Measurements from ENCODE around the gene MPI. TPM values are rescaled to one million over a fixed set of nuclear protein-coding genes. Genes with fewer than 3 reads are reported as not detected.

Gene MPI
- total and polyA plus RNA-seq, 2 of the 8 experiments (the other 6 are each of a cell fraction or from before 2014, with no cell fraction given) = 31.0 to 74.8 TPM

DNA sequence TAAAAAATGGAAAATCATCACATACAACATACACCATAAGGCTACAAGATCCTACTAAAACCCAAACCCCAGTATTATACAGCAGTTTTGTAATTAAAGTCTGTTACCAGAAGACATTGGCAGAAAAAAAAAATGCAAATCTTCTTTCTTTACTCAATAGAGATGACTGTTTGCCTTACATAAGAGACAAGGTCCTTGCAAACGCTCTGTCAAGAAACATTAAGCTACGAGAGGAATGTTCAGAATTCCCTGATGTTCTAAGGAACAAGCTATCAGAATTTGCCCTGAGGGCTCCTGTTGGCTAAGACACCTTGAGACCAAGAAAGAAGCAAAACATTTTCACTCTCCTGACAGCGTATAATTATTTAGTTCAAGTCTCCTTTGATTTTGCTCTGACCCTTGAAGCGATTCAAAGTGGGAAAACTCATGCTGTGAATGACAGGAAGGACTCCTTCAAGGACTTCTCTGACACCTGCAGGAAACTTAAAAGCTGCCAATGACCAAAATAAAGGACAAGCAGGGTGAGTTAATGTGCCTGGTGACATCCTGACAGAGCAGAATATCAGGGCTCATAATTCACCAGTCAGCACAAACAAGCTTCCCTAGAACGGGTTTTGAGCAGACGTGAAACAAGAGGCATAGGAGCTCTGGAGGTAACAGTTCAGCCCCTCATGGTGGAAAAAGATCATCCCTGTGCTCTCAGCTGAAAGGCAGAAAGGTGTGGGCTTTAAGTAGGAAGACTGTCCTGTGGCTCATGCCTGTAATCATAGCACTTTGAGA lies 19.2 kb upstream of the MPI start:
- Histone ChIP-seq H4K91ac (replicated peaks; ENCODE audit: insufficient read length, low read length) (no peak overlapping the region), H3K4me1 (replicated peaks in 1 of 4; ENCODE audit: control insufficient read depth in 3 of 4, insufficient read depth in 4 of 4, low read length in 3 of 4) (peaks cover 0 to 3% (median 0%) of the 10 kb centered on the region in 4 experiments; a peak in 1 of 7 replicates), H2BK15ac (ENCODE audit: low read length) (no peak overlapping the region), H3K9ac (replicated peaks in 1 of 4; ENCODE audit: extremely low read depth in 1 of 4, low read depth in 3 of 4, low read length in 3 of 4) (peak overlapping the region in 1 of 4 experiments; percentile 18; a peak in 1 of 7 replicates), H3K27ac (ENCODE audit: low read depth, low read length) (no peak overlapping the region), H3K4me3 (ENCODE audit: extremely low read depth in 1 of 4, insufficient read depth in 2 of 4, low read depth in 3 of 4, low read length in 4 of 4) (no peak overlapping the region), H3K79me1 (ENCODE audit: low read depth, low read length) (peaks cover 6% of the 10 kb centered on the region; the same call in 1 of the 2 replicates), H3K18ac (ENCODE audit: extremely low read depth, low read length) (no peak overlapping the region), H2BK20ac (ENCODE audit: low read length) (no peak overlapping the region), H2BK5ac (ENCODE audit: low read depth, low read length) (no peak overlapping the region), H2BK120ac (replicated peaks; ENCODE audit: low read depth, low read length) (no peak overlapping the region), H4K20me1 (replicated peaks in 1 of 2; ENCODE audit: control insufficient read depth in 1 of 2, insufficient read depth in 2 of 2, low read length in 2 of 2) (peaks cover 0 to 7% of the 10 kb centered on the region in 2 experiments), H3K23ac (ENCODE audit: insufficient read length) (no peak overlapping the region), H2BK12ac (ENCODE audit: low read depth, low read length) (no peak overlapping the region), H3K79me2 (ENCODE audit: control insufficient read depth in 1 of 2, insufficient read depth in 2 of 2, low read length in 2 of 2) (peaks cover 0 to 55% of the 10 kb centered on the region in 2 experiments; a peak in 2 of 4 replicates), H3K4ac (replicated peaks; ENCODE audit: insufficient read length, low read depth, low read length) (no peak overlapping the region), H3K4me2 (ENCODE audit: insufficient read depth in 1 of 2, low read depth in 2 of 2, low read length in 2 of 2) (peak overlapping the region in 1 of 2 experiments; percentile 5; a peak in 1 of 4 replicates), H3K56ac (replicated peaks; ENCODE audit: insufficient read length, low read depth, low read length) (no peak overlapping the region), H3K9me3 (ENCODE audit: insufficient read depth in 2 of 2, low read depth in 1 of 2, low read length in 1 of 2) (no peaks in the 10 kb centered on the region), H3K36me3 (ENCODE audit: control insufficient read depth in 2 of 4, insufficient read depth in 4 of 4, low read length in 3 of 4) (no peaks in the 10 kb centered on the region), H2AK5ac (ENCODE audit: low read depth, low read length) (no peak overlapping the region), H4K5ac (ENCODE audit: insufficient read length, low read depth, low read length) (no peak overlapping the region), H3K23me2 (ENCODE audit: low read depth, low read length) (peaks cover 5% of the 10 kb centered on the region; the same call in 1 of the 2 replicates), H3K27me3 (replicated peaks in 1 of 4; ENCODE audit: control insufficient read depth in 3 of 4, extremely low read depth in 1 of 4, insufficient read depth in 3 of 4, low read length in 3 of 4) (no peaks in the 10 kb centered on the region), H4K8ac (ENCODE audit: extremely low read depth, insufficient read depth, low read length) (no peak overlapping the region), H2AFZ (ENCODE audit: low read length) (no peak overlapping the region), H3K14ac (ENCODE audit: insufficient read length) (no peak overlapping the region)
- POLR2A ChIA-PET (ENCODE audit: partially characterized antibody) = interaction anchor here (0.6 to 2.4 kb wide), 13 partner anchors 8 to 112 kb away, joined by 3 to 10 read pairs (median 4); partner anchors contain the start of gene MPI
- 89% methylated on average over 6 of the region's 6 CpGs; no CpG with 5 or more reads in 1 of the 2 experiments for WGBS, 2 experiments (ENCODE audit: extremely low coverage in 1 of 2, insufficient coverage in 1 of 2, insufficient read length in 1 of 2, insufficient replicate concordance in 2 of 2, low coverage in 1 of 2, low lambda C conversion rate in 2 of 2, missing lambda C conversion rate in 1 of 2)
- DNase-seq (ENCODE audit: low read depth in 1 of 2, low spot score in 2 of 2) (no peak), FAIRE-seq (no peak)
- CTCF ChIA-PET (ENCODE audit: partially characterized antibody) = interaction anchor here (0.7 to 2.3 kb wide), 15 partner anchors 10 to 347 kb away, joined by 3 to 16 read pairs (median 3); partner anchors contain the start of gene ULK3
- TF ChIP-seq KDM5A (IDR thresholded peaks at IDR 0.05; ENCODE audit: low read length) (no peak), SUZ12 (IDR thresholded peaks at IDR 0.05; ENCODE audit: low read length) (no peak), BACH1 (IDR thresholded peaks at IDR 0.05; ENCODE audit: low read length) (no peak), FOSL1 (IDR thresholded peaks at IDR 0.05; ENCODE audit: insufficient read depth, low read depth, low read length) (no peak), POLR2AphosphoS5 (IDR thresholded peaks at IDR 0.05; ENCODE audit: low read depth, low read length) (no peak), KDM4A (IDR thresholded peaks at IDR 0.05; ENCODE audit: low read depth, low read length, severe bottlenecking) (no peak), EGR1 (IDR thresholded peaks at IDR 0.05; ENCODE audit: borderline replicate concordance, low read depth, low read length) (no peak)
- TF ChIP-seq, protein P1, sequence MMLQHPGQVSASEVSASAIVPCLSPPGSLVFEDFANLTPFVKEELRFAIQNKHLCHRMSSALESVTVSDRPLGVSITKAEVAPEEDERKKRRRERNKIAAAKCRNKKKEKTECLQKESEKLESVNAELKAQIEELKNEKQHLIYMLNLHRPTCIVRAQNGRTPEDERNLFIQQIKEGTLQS (IDR thresholded peaks at IDR 0.05; ENCODE audit: insufficient read depth, low read depth, low read length) = no peak
- TF ChIP-seq, protein P2, sequence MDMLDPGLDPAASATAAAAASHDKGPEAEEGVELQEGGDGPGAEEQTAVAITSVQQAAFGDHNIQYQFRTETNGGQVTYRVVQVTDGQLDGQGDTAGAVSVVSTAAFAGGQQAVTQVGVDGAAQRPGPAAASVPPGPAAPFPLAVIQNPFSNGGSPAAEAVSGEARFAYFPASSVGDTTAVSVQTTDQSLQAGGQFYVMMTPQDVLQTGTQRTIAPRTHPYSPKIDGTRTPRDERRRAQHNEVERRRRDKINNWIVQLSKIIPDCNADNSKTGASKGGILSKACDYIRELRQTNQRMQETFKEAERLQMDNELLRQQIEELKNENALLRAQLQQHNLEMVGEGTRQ (IDR thresholded peaks at IDR 0.05; ENCODE audit: low read length) = no peak
